Skeletal muscle satellite cell (primary cell): Measurements from ENCODE around the gene ATE1. TPM values are rescaled to one million over a fixed set of nuclear protein-coding genes. Genes with fewer than 3 reads are reported as not detected.
"Not testable (repeated sequence)": the region's sequence is repeated elsewhere in the genome, so short reads cannot be mapped to it uniquely, and the experiment has no call there.

Experiments used
- H3K27me3 ChIP-seq: 2 replicates; pipeline ENCODE4 v1.7.0; 2013; ENCODE audit warnings: low read length; ENCODE audit not compliant: control insufficient read depth, insufficient read depth
- H3K36me3 ChIP-seq: 2 replicates; pipeline ENCODE4 v1.7.0; 2013; ENCODE audit warnings: mild to moderate bottlenecking, control low read depth, low read length; ENCODE audit not compliant: insufficient read depth
- H3K4me1 ChIP-seq: 2 replicates; pipeline ENCODE4 v1.7.0; 2013; ENCODE audit warnings: low read length; ENCODE audit not compliant: control insufficient read depth, insufficient read depth
- H3K4me2 ChIP-seq: 2 replicates; pipeline ENCODE4 v1.7.0; 2013; ENCODE audit warnings: mild to moderate bottlenecking, low read length
- H3K4me3 ChIP-seq: 2 replicates; pipeline ENCODE4 v1.7.0; 2013; ENCODE audit warnings: low read length
- H3K9ac ChIP-seq: 2 replicates; pipeline ENCODE4 v1.7.0; 2013; ENCODE audit warnings: mild to moderate bottlenecking, low read depth, low read length, moderate library complexity
- H3K9me3 ChIP-seq: replicated peaks from 2 replicates; pipeline ENCODE4 v1.7.0; 2013; ENCODE audit warnings: mild to moderate bottlenecking, control low read depth, low read length
- small RNA-seq: library from RNA; depleted of rRNA; stranded (forward); fragments of <200 nt; gene quantifications from one replicate; pipeline ENCODE3, GENCODE V24; 2012

ATE1 gene

DNA sequence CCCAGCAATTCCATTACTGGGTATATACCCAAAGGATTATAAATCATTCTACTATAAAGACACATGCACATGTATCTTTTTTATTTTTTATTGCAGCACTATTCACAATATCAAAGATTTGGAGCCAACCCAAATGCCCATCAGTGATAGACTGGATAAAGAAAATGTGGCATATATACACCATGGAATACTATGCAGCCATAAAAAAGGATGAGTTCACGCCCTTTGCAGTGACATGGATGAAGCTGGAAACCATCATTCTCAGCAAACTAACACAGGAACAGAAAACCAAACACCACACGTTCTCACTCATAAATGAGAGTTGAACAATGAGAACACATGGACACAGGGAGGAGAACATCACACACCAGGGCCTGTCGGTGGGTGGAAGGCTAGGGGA lies 228.1 kb downstream of the ATE1 start:
- not testable (repeated sequence) for H3K4me3 ChIP-seq, H3K9me3 ChIP-seq, H3K4me2 ChIP-seq, H3K9ac ChIP-seq, H3K36me3 ChIP-seq, H3K4me1 ChIP-seq, H3K27me3 ChIP-seq

DNA sequence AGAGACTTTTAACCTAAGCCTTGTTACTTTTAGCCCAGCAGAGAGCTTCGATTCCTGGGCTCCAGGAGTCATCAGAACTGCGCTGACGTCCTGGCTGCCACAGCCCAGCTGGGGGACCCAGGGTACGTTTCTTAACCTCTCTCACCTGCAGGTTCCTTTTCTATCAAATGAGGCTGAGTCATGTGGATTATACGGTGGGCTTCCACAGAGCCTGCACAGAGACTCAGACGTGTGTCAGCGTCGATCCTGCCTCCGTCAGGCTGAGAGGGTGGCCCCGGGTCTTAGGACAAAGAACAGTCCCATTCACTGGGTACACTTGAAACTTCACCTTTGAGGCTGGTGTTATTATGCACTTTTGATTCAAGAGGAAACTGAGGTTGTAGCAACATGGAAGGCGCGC lies 228.9 kb downstream of the ATE1 start:
- Histone ChIP-seq H3K4me1 (peaks cover 6% of the 10 kb centered on the region), H3K27me3 (no peaks in the 10 kb centered on the region), H3K9me3 (no peaks in the 10 kb centered on the region), H3K36me3 (no peaks in the 10 kb centered on the region), H3K4me2 (no peak overlapping the region), H3K4me3 (no peak overlapping the region), H3K9ac (no peak overlapping the region)

DNA sequence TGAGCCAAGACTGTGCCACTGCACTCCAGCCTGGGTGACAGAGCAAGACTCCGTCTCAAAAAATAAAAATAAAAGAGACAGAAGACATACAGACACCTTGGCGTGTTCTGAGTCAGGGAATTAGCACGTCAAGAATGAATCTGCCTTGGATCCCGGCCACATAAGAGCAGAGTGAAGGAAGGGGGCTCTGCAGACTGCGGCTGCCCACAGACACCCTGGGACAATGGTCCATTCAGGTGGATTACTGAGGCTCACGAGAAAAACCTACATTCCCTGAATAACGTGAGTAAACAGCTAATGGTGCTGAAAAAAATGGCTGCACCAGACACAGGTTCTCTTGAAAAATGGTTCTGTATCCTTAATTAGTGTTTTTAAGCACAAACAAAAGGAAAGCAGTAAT lies 229.5 kb downstream of the ATE1 start:
- no peak overlapping the region for H3K4me2 ChIP-seq
- peaks cover 6% of the 10 kb centered on the region for H3K4me1 ChIP-seq
- H3K9me3 ChIP-seq: no peaks in the 10 kb centered on the region
- no peak overlapping the region for H3K4me3 ChIP-seq
- H3K9ac ChIP-seq: no peak overlapping the region
- H3K27me3 ChIP-seq: no peaks in the 10 kb centered on the region
- H3K36me3 ChIP-seq: no peaks in the 10 kb centered on the region

DNA sequence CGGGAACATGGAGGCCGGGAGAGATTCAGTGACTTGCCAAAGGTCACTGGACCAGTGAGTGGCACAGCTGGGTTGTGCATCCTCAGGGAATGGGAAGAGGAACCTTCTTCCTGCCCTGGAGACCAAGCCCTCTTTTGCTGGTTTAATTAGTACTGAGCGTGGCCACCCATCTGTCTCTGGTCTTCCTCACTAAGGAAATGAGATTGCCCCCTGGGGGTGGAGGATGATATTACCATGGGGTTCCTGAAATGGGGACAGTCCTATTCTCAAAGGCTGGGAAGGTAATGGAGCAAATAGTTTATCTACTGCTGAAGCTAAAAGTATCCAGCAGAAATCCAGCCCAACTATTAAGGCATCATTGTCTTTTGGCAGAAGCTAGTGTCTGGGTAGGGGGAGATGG lies 231.0 kb downstream of the ATE1 start:
- no peaks in the 10 kb centered on the region for H3K27me3 ChIP-seq
- H3K4me1 ChIP-seq: no peaks in the 10 kb centered on the region
- no peak overlapping the region for H3K4me3 ChIP-seq
- no peaks in the 10 kb centered on the region for H3K36me3 ChIP-seq
- no peak overlapping the region for H3K4me2 ChIP-seq
- no peaks in the 10 kb centered on the region for H3K9me3 ChIP-seq
- H3K9ac ChIP-seq: no peak overlapping the region

DNA sequence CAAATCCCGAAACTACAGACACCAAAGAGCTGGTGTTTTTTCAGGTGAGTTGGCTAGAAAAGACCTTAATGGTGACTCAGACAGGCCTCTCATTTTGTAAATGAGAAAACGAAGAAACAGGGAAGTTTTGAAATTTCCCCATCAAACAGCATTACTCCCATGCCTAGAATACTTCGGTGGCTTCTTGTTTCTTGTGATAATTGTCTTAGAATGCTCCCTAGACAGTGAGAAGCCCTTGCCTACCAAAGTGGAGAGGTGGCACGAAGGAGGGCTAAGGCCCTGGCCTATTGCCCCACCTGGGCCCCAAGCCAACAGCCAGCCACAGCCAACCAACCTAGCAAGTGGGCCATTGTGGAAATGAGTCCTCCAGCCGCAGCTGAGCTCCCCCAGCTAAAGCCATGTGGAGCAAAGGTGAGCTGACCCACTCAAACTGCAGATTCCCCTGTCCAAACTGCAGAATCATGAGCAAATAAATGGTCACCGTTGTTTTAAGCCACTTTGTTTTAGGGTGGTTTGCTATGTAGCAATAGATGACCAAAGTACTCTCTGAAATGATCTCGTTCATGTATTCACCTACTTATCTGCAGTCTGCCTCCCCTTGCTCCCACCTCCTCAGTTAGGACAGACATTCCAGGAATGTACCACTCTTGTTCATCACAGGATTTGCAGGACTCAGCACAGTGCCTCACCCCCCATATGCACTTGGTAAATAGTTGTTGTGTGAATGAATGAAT lies 231.9 kb downstream of the ATE1 start:
- Histone ChIP-seq H3K4me2 (no peak overlapping the region), H3K9me3 (no peaks in the 10 kb centered on the region), H3K4me3 (no peak overlapping the region), H3K27me3 (no peaks in the 10 kb centered on the region), H3K4me1 (no peaks in the 10 kb centered on the region), H3K36me3 (no peaks in the 10 kb centered on the region), H3K9ac (no peak overlapping the region)

DNA sequence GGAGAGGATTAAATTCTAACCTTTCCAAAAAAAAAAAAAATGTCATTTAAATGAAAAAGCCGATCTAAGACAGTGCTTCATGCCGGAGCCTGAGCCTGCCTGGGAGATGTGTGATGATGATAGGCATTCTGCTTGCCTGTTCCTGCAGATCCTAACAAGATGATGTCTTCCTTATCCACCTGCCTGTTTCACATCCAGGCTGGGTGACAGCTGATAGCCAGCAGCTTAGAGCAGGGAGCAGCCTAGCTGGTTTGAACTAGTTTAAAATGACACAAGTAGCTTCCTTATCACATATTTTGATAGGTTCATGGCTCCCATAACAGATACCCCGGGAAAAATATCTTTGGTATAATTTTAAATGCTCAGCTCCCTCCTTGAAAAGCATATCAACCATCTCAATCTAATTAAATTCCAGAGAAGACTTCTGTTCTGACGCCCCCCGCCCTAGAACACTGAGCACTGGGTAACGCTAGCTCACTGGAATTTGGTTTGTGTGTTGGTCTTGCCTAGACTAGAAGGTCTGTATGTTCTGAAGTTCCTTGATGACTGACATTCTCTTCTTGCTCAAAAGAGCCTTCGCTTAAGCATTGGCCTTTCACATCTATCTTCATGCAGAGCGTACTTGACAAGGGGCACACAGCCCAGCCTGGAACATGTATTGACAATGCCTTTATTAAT lies 232.7 kb downstream of the ATE1 start:
- no peak overlapping the region for H3K9ac ChIP-seq
- no peaks in the 10 kb centered on the region for H3K36me3 ChIP-seq

GRCh38 chr10:121694327-121694965 lies 233.4 kb downstream of the ATE1 start:
- Histone ChIP-seq H3K9ac (no peak overlapping the region), H3K4me1 (no peaks in the 10 kb centered on the region), H3K4me2 (no peak overlapping the region), H3K27me3 (no peaks in the 10 kb centered on the region), H3K4me3 (no peak overlapping the region), H3K36me3 (no peaks in the 10 kb centered on the region), H3K9me3 (no peaks in the 10 kb centered on the region)

More for the DNA sequence above, 232.7 kb downstream of the ATE1 start:
- no peak overlapping the region for H3K4me2 ChIP-seq
- no peaks in the 10 kb centered on the region for H3K27me3 ChIP-seq
- no peaks in the 10 kb centered on the region for H3K4me1 ChIP-seq
- H3K4me3 ChIP-seq: no peak overlapping the region
- H3K9me3 ChIP-seq: no peaks in the 10 kb centered on the region

DNA sequence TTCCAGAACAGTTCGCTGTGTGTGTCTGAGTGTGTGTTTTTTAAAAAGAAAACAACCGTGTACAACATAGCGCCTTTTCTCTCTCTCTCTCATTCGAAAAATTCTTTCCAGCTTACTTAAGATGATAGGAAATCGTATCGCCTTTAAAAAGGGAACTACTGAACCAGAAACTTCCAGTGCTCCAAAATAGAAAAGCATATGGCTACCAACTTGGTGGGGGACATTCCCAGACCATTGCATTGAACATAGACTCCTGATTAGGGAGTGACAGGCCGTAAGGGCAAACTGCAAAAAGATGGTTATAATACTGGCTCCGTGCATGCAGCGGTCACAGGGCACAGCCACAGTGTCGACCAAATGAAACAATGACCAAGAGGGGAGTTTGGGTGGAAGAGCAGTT lies 235.2 kb downstream of the ATE1 start:
- H3K4me3 ChIP-seq: no peak overlapping the region
- no peaks in the 10 kb centered on the region for H3K36me3 ChIP-seq
- no peaks in the 10 kb centered on the region for H3K9me3 ChIP-seq
- H3K27me3 ChIP-seq: no peaks in the 10 kb centered on the region
- no peak overlapping the region for H3K4me2 ChIP-seq
- no peaks in the 10 kb centered on the region for H3K4me1 ChIP-seq
- H3K9ac ChIP-seq: no peak overlapping the region

DNA sequence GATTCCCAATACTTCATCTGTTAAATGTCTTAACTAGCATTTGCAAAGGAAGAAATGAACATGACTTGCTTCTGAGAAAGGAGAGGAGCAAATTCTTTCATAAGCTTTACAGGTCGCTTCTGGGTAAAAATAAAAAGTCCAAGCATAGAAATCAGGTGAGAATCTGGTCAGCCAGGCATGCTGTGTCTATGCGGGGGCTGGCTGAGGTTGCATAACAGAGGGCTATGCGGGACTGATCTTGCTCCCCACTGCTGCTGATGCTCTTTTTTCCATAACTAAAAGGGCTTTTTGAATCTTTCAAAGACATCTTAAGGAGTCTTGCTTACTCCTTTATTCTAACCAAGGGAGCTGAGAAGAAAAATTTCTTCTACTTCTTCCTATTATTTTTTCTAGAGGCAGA lies 236.9 kb downstream of the ATE1 start:
- H3K4me1 ChIP-seq: no peaks in the 10 kb centered on the region

More for the DNA sequence above, 236.9 kb downstream of the ATE1 start:
- Histone ChIP-seq H3K9ac (no peak overlapping the region), H3K36me3 (no peaks in the 10 kb centered on the region), H3K9me3 (no peaks in the 10 kb centered on the region), H3K27me3 (no peaks in the 10 kb centered on the region), H3K4me3 (no peak overlapping the region), H3K4me2 (no peak overlapping the region)

Small RNA genes lying within 50 kb of the gene (small RNA-seq; reads per million reads assigned to genes)
- not detected for gene RF00019
- not detected for gene RF02219
